ENCODE data around the gene SPSB3. TPM values are rescaled to one million over a fixed set of nuclear protein-coding genes. Genes with fewer than 3 reads are reported as not detected.
A peak's percentile ranks its signal among the peaks of the same experiment; 100 is the strongest.

The SPSB3 gene
- total and polyA plus RNA-seq, 2 of the 13 experiments (the other 11 are each of a cell fraction or from before 2014, with no cell fraction given), result 13.2 to 21.9 TPM

DNA sequence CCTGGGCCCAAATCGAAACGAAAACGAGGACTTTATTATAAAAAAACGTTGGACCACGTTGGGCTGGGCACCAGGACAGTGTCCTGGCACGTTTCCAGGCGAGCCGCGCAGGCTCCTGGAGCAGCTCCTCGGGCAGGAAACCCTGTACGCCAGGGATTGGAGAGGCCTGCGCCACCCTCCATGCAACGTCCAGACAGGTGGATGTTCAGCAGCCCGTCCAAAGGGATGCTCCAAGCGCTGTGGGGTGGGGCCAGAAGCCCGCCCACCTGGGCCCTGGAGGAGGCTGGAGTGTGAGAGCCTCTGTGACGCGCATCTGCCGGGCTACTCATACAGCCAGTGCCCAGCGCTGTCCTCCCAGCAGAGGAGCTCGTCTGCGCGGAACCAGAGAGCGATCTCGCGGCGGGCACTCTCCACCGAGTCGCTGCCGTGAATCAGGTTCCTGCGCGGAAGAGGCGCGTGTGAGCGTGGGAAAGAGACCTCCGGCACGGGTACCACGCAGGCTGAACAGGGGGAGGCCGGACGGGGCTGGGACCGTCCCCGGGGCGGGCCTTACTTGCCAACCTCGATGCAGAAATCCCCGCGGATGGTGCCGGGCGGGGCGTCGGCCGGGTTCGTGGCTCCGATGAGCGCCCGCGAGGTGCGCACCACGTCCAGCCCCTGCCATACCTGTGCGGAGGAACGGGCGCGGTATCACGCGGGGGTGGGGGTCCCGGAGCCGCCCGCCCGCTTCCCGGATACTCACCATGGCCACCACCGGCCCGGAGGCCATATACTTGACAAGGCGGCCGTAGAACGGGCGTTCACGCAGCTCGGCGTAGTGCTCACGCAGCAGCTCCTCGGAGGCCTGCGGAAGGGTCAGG, 11.8 kb downstream of the SPSB3 start (continued):
- TF ChIP-seq, protein P1, sequence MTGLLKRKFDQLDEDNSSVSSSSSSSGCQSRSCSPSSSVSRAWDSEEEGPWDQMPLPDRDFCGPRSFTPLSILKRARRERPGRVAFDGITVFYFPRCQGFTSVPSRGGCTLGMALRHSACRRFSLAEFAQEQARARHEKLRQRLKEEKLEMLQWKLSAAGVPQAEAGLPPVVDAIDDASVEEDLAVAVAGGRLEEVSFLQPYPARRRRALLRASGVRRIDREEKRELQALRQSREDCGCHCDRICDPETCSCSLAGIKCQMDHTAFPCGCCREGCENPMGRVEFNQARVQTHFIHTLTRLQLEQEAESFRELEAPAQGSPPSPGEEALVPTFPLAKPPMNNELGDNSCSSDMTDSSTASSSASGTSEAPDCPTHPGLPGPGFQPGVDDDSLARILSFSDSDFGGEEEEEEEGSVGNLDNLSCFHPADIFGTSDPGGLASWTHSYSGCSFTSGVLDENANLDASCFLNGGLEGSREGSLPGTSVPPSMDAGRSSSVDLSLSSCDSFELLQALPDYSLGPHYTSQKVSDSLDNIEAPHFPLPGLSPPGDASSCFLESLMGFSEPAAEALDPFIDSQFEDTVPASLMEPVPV (CRISPR knock-in tag; IDR thresholded peaks at IDR 0.05), result 0 out of 2 replicates have a peak, but pooled peaks have one; percentile 26
- TF ChIP-seq FLYWCH1 (CRISPR knock-in tag; IDR thresholded peaks at IDR 0.05) (no peak), NFE2 (CRISPR knock-in tag; IDR thresholded peaks at IDR 0.05) (no peak), AGO2 (optimal IDR thresholded peaks at IDR 0.05; ENCODE audit: low read depth, low read length) (peak; percentile 84), POLR2G (IDR thresholded peaks at IDR 0.05; ENCODE audit: low read depth, low read length) (peak; percentile 34), ZNF121 (CRISPR knock-in tag; IDR thresholded peaks at IDR 0.05) (no peak), ZBTB38 (CRISPR knock-in tag; IDR thresholded peaks at IDR 0.05) (peak; percentile 71), RBM22 (optimal IDR thresholded peaks at IDR 0.05; ENCODE audit: low read length) (peak; percentile 88), ZNF264 (CRISPR knock-in tag; IDR thresholded peaks at IDR 0.05) (no peak), ZFY (CRISPR knock-in tag; IDR thresholded peaks at IDR 0.05) (0 out of 2 replicates have a peak, but pooled peaks have one; percentile 5), ZSCAN9 (CRISPR knock-in tag; IDR thresholded peaks at IDR 0.05; ENCODE audit: borderline replicate concordance) (no peak), ZIK1 (CRISPR knock-in tag; IDR thresholded peaks at IDR 0.05; ENCODE audit: borderline replicate concordance, low read depth) (no peak), ZNF253 (CRISPR knock-in tag; IDR thresholded peaks at IDR 0.05; ENCODE audit: borderline replicate concordance) (0 out of 2 replicates have a peak, but pooled peaks have one; percentile 22), ZNF138 (CRISPR knock-in tag; IDR thresholded peaks at IDR 0.05; ENCODE audit: low read depth) (no peak), AKAP8 (CRISPR knock-in tag; IDR thresholded peaks at IDR 0.05) (0 out of 2 replicates have a peak, but pooled peaks have one; percentile 35), AGO1 (IDR thresholded peaks at IDR 0.05; ENCODE audit: low read depth, low read length, poor library complexity, severe bottlenecking) (peak; percentile 93), BHLHE40 (IDR thresholded peaks at IDR 0.05; ENCODE audit: low read length) (no peak), PHF8 (CRISPR knock-in tag; IDR thresholded peaks at IDR 0.05) (peak; percentile 9; the same call in 1 of the 2 replicates), HHEX (CRISPR knock-in tag; IDR thresholded peaks at IDR 0.05) (no peak)
- TF ChIP-seq, protein P2, sequence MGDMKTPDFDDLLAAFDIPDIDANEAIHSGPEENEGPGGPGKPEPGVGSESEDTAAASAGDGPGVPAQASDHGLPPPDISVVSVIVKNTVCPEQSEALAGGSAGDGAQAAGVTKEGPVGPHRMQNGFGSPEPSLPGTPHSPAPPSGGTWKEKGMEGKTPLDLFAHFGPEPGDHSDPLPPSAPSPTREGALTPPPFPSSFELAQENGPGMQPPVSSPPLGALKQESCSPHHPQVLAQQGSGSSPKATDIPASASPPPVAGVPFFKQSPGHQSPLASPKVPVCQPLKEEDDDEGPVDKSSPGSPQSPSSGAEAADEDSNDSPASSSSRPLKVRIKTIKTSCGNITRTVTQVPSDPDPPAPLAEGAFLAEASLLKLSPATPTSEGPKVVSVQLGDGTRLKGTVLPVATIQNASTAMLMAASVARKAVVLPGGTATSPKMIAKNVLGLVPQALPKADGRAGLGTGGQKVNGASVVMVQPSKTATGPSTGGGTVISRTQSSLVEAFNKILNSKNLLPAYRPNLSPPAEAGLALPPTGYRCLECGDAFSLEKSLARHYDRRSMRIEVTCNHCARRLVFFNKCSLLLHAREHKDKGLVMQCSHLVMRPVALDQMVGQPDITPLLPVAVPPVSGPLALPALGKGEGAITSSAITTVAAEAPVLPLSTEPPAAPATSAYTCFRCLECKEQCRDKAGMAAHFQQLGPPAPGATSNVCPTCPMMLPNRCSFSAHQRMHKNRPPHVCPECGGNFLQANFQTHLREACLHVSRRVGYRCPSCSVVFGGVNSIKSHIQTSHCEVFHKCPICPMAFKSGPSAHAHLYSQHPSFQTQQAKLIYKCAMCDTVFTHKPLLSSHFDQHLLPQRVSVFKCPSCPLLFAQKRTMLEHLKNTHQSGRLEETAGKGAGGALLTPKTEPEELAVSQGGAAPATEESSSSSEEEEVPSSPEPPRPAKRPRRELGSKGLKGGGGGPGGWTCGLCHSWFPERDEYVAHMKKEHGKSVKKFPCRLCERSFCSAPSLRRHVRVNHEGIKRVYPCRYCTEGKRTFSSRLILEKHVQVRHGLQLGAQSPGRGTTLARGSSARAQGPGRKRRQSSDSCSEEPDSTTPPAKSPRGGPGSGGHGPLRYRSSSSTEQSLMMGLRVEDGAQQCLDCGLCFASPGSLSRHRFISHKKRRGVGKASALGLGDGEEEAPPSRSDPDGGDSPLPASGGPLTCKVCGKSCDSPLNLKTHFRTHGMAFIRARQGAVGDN (CRISPR knock-in tag; IDR thresholded peaks at IDR 0.05), result peak; percentile 13; the same call in 1 of the 2 replicates
- TF ChIP-seq, protein P3, sequence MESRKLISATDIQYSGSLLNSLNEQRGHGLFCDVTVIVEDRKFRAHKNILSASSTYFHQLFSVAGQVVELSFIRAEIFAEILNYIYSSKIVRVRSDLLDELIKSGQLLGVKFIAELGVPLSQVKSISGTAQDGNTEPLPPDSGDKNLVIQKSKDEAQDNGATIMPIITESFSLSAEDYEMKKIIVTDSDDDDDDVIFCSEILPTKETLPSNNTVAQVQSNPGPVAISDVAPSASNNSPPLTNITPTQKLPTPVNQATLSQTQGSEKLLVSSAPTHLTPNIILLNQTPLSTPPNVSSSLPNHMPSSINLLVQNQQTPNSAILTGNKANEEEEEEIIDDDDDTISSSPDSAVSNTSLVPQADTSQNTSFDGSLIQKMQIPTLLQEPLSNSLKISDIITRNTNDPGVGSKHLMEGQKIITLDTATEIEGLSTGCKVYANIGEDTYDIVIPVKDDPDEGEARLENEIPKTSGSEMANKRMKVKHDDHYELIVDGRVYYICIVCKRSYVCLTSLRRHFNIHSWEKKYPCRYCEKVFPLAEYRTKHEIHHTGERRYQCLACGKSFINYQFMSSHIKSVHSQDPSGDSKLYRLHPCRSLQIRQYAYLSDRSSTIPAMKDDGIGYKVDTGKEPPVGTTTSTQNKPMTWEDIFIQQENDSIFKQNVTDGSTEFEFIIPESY (CRISPR knock-in tag; IDR thresholded peaks at IDR 0.05), result peak; percentile 57; the same call in 1 of the 2 replicates

Data from HepG2 (cell line).